SU-DHL-6 (cell line): ENCODE results near the gene ATP1A3.

Source experiments
- H2AFZ ChIP-seq: fragments of 200-600 bp; sonication (generic); 2 replicates; pipeline ENCODE4 v1.6.1; 2014; ENCODE audit warnings: low read depth, mild to moderate bottlenecking, moderate library complexity, mixed read lengths, antibody characterized with exemption, low read length; ENCODE audit not compliant: severe bottlenecking
- H3F3A ChIP-seq: fragments of 200-600 bp; shearing (Covaris generic); 2 replicates; pipeline ENCODE4 v1.6.0; 2016; ENCODE audit warnings: antibody characterized with exemption, mild to moderate bottlenecking; ENCODE audit not compliant: insufficient read depth
- H3K27ac ChIP-seq: fragments of 200-600 bp; sonication (generic); 2 replicates; pipeline ENCODE4 v1.5.1; 2016; ENCODE audit warnings: low read depth, mild to moderate bottlenecking, low read length, moderate library complexity, mixed read lengths
- H3K27me3 ChIP-seq: fragments of 200-600 bp; sonication (generic), shearing (Covaris generic); 2 replicates; pipeline ENCODE4 v1.6.0; 2014; ENCODE audit warnings: mild to moderate bottlenecking, low read length
- H3K36me3 ChIP-seq: fragments of 200-600 bp; sonication (generic); 2 replicates; pipeline ENCODE4 v1.6.1; 2014; ENCODE audit warnings: mild to moderate bottlenecking, low read length, mixed read lengths
- H3K4me2 ChIP-seq: fragments of 300-600, 200-600 bp; shearing (Covaris generic), sonication (generic); 2 replicates; pipeline ENCODE4 v1.6.0; 2014; ENCODE audit warnings: low read length, low read depth, mild to moderate bottlenecking; ENCODE audit not compliant: poor library complexity, severe bottlenecking
- H3K4me3 ChIP-seq: fragments of 200-600 bp; sonication (generic); 2 replicates; pipeline ENCODE4 v1.5.1; 2014; ENCODE audit warnings: antibody characterized with exemption, low read length, mild to moderate bottlenecking, mixed read lengths; ENCODE audit not compliant: insufficient read depth, poor library complexity, severe bottlenecking
- H3K79me2 ChIP-seq: fragments of 200-600 bp; sonication (generic); 2 replicates; pipeline ENCODE4 v1.6.1; 2014; ENCODE audit warnings: mild to moderate bottlenecking, low read length, moderate library complexity; ENCODE audit not compliant: insufficient read depth
- H3K9ac ChIP-seq: fragments of 200-600 bp; sonication (generic); 2 replicates; pipeline ENCODE4 v1.7.0; 2014; ENCODE audit warnings: mild to moderate bottlenecking, low read length
- H3K9me2 ChIP-seq: fragments of 200-600 bp; sonication (generic); replicated peaks from 2 replicates; pipeline ENCODE4 v1.6.1; 2014; ENCODE audit warnings: low read length; ENCODE audit not compliant: insufficient read depth
- H3K9me3 ChIP-seq: fragments of 200-600 bp; sonication (generic); 2 replicates; pipeline ENCODE4 v1.6.1; 2014; ENCODE audit warnings: low read length, mixed read lengths; ENCODE audit not compliant: insufficient read depth
- H4K20me1 ChIP-seq: fragments of 200-600 bp; sonication (generic); 2 replicates; pipeline ENCODE4 v1.6.1; 2014; ENCODE audit warnings: low read depth, mild to moderate bottlenecking, antibody characterized with exemption, low read length, moderate library complexity, mixed read lengths
- EZH2phosphoT487 ChIP-seq: fragments of 200-600 bp; sonication (generic), shearing (Covaris generic); conservative IDR thresholded peaks from 2 replicates; pipeline ENCODE4 v1.6.1; 2018; ENCODE audit warnings: mild to moderate bottlenecking, antibody characterized with exemption, low read length, moderate library complexity, mixed read lengths
- TF ChIP-seq, protein P1 (sequence below): fragments of 200-600 bp; sonication (generic); IDR thresholded peaks from one replicate; pipeline ENCODE4 v1.5.1; 2017; ENCODE audit warnings: antibody characterized with exemption, mild to moderate bottlenecking, low read length, moderate library complexity; ENCODE audit not compliant: insufficient read depth, poor library complexity, severe bottlenecking

Gene ATP1A3

DNA sequence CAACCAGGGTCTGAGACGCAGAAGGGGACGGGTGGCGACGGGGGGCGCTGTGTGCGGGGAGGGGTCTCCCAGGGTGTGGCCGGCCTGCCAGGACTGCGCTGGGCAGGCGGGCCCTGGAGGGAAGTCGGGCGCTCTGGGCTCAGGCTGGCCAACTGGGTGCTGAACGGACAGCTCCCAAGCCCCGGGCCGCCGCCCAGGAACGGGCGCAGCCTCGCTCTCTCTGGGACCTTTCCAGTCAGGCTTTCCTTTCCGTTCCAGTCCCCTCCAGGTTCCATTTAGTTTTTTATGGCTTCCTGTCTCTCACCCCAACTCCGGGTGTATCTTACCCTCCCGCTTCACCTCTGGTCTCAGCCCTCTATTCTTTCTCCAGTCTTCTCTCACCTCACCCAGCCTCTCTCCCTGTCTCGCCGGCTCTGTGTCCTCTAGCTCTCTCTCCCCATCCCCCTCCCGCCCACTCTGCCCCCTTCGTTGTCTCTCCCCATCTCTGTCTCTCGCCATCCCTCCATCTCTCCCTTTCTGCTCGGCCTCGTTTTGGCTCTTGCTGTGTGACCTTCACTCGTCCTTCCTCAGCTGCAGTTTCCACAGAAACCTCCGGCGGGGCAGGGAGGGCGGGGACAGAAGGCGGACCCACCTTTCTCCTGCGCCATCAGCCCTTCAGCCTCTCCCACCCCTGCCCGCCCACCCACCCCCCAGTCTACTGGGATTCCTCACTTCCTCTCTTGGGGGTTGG lies 3.3 kb upstream of the ATP1A3 start:
- Histone ChIP-seq H3K79me2 (peaks cover 3% of the 10 kb centered on the region; the same call in 1 of the 2 replicates), H4K20me1 (no peaks in the 10 kb centered on the region), H3F3A (no peaks in the 10 kb centered on the region), H3K36me3 (no peaks in the 10 kb centered on the region), H3K9me3 (no peaks in the 10 kb centered on the region), H3K9ac (no peak overlapping the region), H3K9me2 (no peaks in the 10 kb centered on the region), H2AFZ (no peak overlapping the region), H3K27me3 (no peaks in the 10 kb centered on the region), H3K27ac (no peak overlapping the region), H3K4me3 (no peak overlapping the region), H3K4me2 (peak overlapping the region; percentile 13)
- TF ChIP-seq EZH2phosphoT487: no peak
- TF ChIP-seq, protein P1, sequence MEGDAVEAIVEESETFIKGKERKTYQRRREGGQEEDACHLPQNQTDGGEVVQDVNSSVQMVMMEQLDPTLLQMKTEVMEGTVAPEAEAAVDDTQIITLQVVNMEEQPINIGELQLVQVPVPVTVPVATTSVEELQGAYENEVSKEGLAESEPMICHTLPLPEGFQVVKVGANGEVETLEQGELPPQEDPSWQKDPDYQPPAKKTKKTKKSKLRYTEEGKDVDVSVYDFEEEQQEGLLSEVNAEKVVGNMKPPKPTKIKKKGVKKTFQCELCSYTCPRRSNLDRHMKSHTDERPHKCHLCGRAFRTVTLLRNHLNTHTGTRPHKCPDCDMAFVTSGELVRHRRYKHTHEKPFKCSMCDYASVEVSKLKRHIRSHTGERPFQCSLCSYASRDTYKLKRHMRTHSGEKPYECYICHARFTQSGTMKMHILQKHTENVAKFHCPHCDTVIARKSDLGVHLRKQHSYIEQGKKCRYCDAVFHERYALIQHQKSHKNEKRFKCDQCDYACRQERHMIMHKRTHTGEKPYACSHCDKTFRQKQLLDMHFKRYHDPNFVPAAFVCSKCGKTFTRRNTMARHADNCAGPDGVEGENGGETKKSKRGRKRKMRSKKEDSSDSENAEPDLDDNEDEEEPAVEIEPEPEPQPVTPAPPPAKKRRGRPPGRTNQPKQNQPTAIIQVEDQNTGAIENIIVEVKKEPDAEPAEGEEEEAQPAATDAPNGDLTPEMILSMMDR: no peak

DNA sequence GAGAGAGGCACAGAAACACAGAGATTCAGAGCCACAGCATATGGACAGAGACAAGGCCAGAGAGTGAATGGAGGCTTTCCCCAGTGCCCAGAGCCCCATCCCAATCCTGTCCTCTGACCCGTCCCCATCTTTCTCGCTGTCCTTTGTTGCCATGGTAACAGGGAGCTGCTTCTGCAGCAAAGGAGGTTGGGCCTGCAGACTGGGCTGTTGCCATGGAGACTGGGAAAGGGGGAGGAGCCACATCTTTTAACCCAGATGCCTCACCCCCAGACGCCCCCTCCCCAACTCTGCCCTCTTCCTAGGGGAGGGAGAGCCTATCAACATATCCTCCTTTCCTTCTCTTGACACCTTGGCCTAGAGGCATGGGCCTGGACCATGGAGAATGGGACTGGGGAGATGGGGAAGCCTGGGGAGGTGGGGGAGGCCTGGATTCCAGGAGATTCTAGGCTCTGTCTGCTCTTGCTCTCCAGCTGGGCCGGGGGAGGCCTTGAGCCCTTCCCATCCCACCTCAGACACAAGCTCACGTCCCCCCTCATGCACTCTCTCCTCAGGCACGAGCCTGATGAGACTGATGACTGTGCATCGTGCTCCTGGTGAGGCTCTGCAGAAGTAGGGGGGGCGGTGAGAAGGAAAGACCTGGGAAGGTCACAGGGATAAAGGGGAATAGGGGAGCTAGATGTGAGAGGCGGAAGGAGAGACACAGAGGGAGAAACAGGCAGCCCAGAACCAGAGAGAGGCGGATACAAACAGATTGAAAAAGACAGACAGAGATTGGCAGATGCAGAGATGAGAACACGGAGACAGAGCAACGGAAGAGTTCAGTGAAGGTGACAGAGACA lies 2.1 kb upstream of the ATP1A3 start:
- H3K27ac ChIP-seq: no peak overlapping the region
- H3F3A ChIP-seq: no peaks in the 10 kb centered on the region
- H3K9me3 ChIP-seq: no peaks in the 10 kb centered on the region
- H3K9me2 ChIP-seq: no peaks in the 10 kb centered on the region
- no peaks in the 10 kb centered on the region for H3K36me3 ChIP-seq
- H2AFZ ChIP-seq: no peak overlapping the region
- H3K79me2 ChIP-seq: peaks cover 3% of the 10 kb centered on the region; the same call in 1 of the 2 replicates
- H3K4me2 ChIP-seq: no peak overlapping the region
- no peaks in the 10 kb centered on the region for H3K27me3 ChIP-seq
- no peak overlapping the region for H3K9ac ChIP-seq
- no peaks in the 10 kb centered on the region for H4K20me1 ChIP-seq
- H3K4me3 ChIP-seq: no peak overlapping the region
- TF ChIP-seq EZH2phosphoT487: no peak
- TF ChIP-seq, protein P1: no peak

DNA sequence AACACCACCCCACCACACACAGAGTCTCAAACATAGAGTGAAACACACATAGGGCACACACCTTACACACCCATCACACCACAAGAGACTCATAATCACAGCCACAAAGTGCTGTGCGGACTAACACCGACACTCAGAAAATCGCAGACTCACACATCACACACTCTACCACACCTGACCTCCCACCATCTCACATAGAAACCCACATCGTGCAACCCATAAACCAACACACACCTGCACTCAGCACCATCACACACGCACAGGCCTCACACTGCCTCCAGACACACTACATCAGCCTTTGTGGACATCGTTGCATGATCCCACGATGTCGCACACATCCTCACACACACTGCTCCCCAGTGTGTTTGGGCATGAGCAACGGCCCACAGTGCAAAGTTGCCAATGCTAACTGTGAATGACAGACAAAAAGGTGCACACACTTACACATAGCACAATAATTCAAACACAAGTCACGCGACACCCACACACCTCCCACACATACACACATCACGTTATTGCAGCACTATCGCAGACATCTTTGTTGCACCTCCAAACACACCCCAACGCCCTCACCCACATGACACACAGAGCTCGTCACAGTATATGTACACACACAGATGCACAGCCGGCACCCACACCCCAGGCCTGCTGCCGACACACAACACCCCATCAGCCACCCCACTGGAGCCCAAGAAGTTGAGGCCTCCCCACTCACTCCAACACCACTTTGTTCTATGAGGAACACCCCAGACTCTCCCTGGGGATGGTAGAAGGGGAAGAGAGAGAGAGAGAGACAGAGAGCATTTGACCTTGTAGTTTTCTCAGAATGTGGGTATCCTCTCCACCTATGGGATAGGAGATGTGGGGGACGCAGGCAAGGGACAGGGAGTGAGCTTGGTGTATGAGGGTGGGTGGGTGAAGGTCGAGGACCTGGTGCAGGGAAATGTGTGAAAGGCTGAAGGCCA lies 1.2 kb upstream of the ATP1A3 start:
- Histone ChIP-seq H4K20me1 (no peaks in the 10 kb centered on the region), H3K36me3 (no peaks in the 10 kb centered on the region)

More for the DNA sequence above, 1.2 kb upstream of the ATP1A3 start:
- no peak overlapping the region for H3K27ac ChIP-seq
- no peak overlapping the region for H3K9ac ChIP-seq
- no peak overlapping the region for H3K4me3 ChIP-seq
- no peaks in the 10 kb centered on the region for H3K9me3 ChIP-seq
- no peak overlapping the region for H3K4me2 ChIP-seq
- TF ChIP-seq, protein P1: no peak
- TF ChIP-seq EZH2phosphoT487: no peak
- no peaks in the 10 kb centered on the region for H3K27me3 ChIP-seq
- H3F3A ChIP-seq: no peaks in the 10 kb centered on the region
- no peak overlapping the region for H2AFZ ChIP-seq
- H3K79me2 ChIP-seq: peaks cover 3% of the 10 kb centered on the region; the same call in 1 of the 2 replicates
- H3K9me2 ChIP-seq: no peaks in the 10 kb centered on the region
